Measurements from ENCODE around the gene AGPAT3. TPM values are rescaled to one million over a fixed set of nuclear protein-coding genes. Genes with fewer than 3 reads are reported as not detected.

The AGPAT3 gene
- total RNA-seq, 4 donors from 2014 or later = 28.0 to 36.5 (median 32.2) TPM

DNA sequence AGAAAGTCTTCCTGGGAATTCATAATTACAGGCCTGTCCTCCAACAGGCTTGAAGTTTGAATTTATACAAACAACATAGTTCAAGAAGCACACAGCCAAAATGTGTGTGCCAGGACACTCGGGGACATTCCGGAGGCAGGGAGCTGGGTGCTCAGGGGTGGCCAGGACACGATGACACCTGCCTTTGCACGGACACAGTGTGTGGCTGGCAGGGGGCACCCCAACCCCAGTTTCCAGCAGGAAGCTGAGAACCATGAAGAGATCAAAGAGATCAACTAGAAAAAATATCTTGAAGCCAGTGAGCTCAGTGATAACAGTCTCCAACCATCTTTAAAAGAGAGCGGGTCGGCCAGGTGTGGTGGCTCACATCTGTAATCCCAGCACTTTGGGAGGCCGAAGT lies 114.6 kb downstream of the AGPAT3 start:
- peaks cover 16 to 71% (median 67%) of the 10 kb centered on the region in 4 donors for H3K36me3 ChIP-seq
- H3K4me3 ChIP-seq = no peak overlapping the region
- intact Hi-C loops (cut with DNase I) = no loop called here

GRCh38 chr21:43981151-43981870 lies 116.3 kb downstream of the AGPAT3 start:
- DNase-seq (ENCODE audit: extremely low spot score) = no peak
- Histone ChIP-seq H3K4me3 (no peak overlapping the region), H3K27me3 (no peaks in the 10 kb centered on the region), H3K36me3 (peaks cover 16 to 71% (median 66%) of the 10 kb centered on the region in 4 donors), H3K27ac (replicated peaks in 1 of 4) (no peak overlapping the region), H3K4me1 (peaks cover 0 to 8% (median 6%) of the 10 kb centered on the region in 4 donors), H3K9me3 (no peaks in the 10 kb centered on the region)
- 78% methylated on average over 4 of the region's 26 CpGs for WGBS
- intact Hi-C loops (cut with DNase I) = no loop called here
- TF ChIP-seq POLR2A (IDR thresholded peaks at IDR 0.05; ENCODE audit: low read depth) (no peak), POLR2AphosphoS5 (IDR thresholded peaks at IDR 0.05) (no peak), CTCF (IDR thresholded peaks at IDR 0.05) (no peak), EP300 (IDR thresholded peaks at IDR 0.05) (no peak)

More for the DNA sequence above, 114.6 kb downstream of the AGPAT3 start:
- Histone ChIP-seq H3K27ac (replicated peaks in 1 of 4) (no peak overlapping the region), H3K9me3 (no peaks in the 10 kb centered on the region), H3K27me3 (no peaks in the 10 kb centered on the region), H3K4me1 (peaks cover 0 to 11% (median 7%) of the 10 kb centered on the region in 4 donors)
- DNase-seq (ENCODE audit: extremely low spot score) = no peak
- WGBS = 81% methylated on average over 7 of the region's 7 CpGs
- no peak for TF ChIP-seq EP300 (IDR thresholded peaks at IDR 0.05)
- no peak for TF ChIP-seq POLR2AphosphoS5 (IDR thresholded peaks at IDR 0.05)

DNA sequence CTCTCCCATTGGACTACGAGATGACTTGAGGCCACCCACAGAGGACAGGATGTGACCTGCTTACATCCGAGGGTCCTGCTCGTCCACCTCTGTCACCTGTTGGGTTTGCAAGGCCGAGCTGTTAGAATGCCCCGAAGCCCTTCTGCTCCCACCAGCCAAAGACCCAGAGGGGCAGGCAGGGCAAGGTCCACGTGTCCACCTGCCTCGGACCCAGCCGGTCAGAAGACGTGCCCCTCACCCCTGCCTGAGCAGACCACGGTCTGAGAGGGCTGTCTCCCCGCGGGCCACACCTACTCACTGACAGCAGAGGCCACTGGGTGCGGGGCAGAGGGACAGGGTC lies 116.8 kb downstream of the AGPAT3 start:
- H3K4me3 ChIP-seq = no peak overlapping the region
- WGBS = 77% methylated on average over 12 of the region's 13 CpGs
- intact Hi-C loops (cut with DNase I) = no loop called here

DNA sequence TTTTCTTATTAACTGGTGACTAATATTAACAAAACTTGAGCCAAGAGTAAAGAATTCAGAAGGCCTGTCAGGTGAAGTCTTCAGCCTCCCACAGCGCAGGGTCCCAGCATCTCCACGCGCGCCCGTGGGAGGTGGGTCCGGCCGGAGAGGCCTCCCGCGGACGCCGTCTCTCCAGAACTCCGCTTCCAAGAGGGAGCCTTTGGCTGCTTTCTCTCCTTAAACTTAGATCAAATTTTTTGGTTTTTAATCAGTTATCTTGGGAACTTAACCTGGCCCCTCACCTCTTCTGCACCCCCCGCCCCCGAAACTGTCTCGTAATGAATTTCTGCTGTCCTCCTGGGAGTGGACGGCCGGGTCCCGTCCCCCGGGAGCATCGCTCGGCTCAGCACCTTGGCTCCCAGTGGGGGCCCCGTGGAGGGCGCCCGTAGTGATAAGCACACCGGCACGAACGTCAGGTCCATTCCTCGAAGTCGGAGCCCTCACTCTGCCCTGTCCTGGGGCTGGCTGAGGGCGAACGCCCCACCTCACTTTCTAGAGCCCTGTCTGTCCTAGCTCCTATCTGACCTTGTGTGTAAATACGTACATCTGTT lies 117.6 kb downstream of the AGPAT3 start:
- no peaks in the 10 kb centered on the region for H3K27me3 ChIP-seq
- H3K4me3 ChIP-seq = no peak overlapping the region
- DNase-seq (ENCODE audit: extremely low spot score) = no peak
- H3K4me1 ChIP-seq = peaks cover 4 to 8% (median 7%) of the 10 kb centered on the region in 4 donors
- TF ChIP-seq EP300 (IDR thresholded peaks at IDR 0.05) (no peak), POLR2A (IDR thresholded peaks at IDR 0.05; ENCODE audit: low read depth) (no peak), CTCF (IDR thresholded peaks at IDR 0.05) (no peak), POLR2AphosphoS5 (IDR thresholded peaks at IDR 0.05) (no peak)
- no peak overlapping the region for H3K27ac ChIP-seq (replicated peaks in 1 of 4)
- H3K36me3 ChIP-seq = peaks cover 16 to 66% (median 58%) of the 10 kb centered on the region in 4 donors
- intact Hi-C loops (cut with DNase I) = no loop called here
- WGBS = 89% methylated on average over 27 of the region's 32 CpGs
- H3K9me3 ChIP-seq = no peaks in the 10 kb centered on the region

More for the DNA sequence above, 116.8 kb downstream of the AGPAT3 start:
- Histone ChIP-seq H3K27ac (replicated peaks in 1 of 4) (no peak overlapping the region), H3K27me3 (no peaks in the 10 kb centered on the region), H3K4me1 (peaks cover 0 to 8% (median 6%) of the 10 kb centered on the region in 4 donors), H3K36me3 (peaks cover 16 to 71% (median 64%) of the 10 kb centered on the region in 4 donors), H3K9me3 (no peaks in the 10 kb centered on the region)
- no peak for DNase-seq (ENCODE audit: extremely low spot score)
- TF ChIP-seq POLR2AphosphoS5 (IDR thresholded peaks at IDR 0.05) = no peak
- TF ChIP-seq EP300 (IDR thresholded peaks at IDR 0.05) = no peak
- no peak for TF ChIP-seq CTCF (IDR thresholded peaks at IDR 0.05)
- TF ChIP-seq POLR2A (IDR thresholded peaks at IDR 0.05; ENCODE audit: low read depth) = no peak

DNA sequence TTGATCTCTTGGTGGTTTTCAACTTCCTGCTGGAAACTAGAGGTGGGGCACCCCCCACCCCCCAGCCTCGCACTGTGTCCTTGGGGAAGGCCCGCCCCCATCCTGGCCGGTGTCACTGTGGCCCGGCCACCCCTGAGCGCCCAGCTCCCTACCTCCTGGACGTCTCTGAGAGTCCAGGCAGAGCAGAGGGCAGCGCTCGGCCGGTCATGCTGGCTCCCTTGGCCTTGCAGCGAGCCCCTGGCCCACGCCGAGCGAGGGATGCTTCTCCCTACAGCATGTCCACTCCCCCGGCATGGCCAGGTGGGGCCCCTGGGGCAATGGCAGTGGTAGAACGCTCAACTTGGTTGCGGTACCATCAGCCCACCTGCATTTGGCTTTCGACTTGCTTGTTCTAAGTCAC lies 118.4 kb downstream of the AGPAT3 start:
- no peaks in the 10 kb centered on the region for H3K9me3 ChIP-seq
- WGBS = 89% methylated on average over 10 of the region's 17 CpGs
- H3K27ac ChIP-seq (replicated peaks in 1 of 4) = no peak overlapping the region
- TF ChIP-seq EP300 (IDR thresholded peaks at IDR 0.05) = no peak
- no peak for TF ChIP-seq POLR2AphosphoS5 (IDR thresholded peaks at IDR 0.05)
- TF ChIP-seq CTCF (IDR thresholded peaks at IDR 0.05) = no peak
- TF ChIP-seq POLR2A (IDR thresholded peaks at IDR 0.05; ENCODE audit: low read depth) = no peak
- H3K27me3 ChIP-seq = no peaks in the 10 kb centered on the region
- H3K4me3 ChIP-seq = no peak overlapping the region
- intact Hi-C loops (cut with DNase I) = no loop called here
- peaks cover 16 to 58% (median 50%) of the 10 kb centered on the region in 4 donors for H3K36me3 ChIP-seq
- no peak for DNase-seq (ENCODE audit: extremely low spot score)
- peaks cover 4 to 8% (median 7%) of the 10 kb centered on the region in 4 donors for H3K4me1 ChIP-seq

Data from esophagus muscularis mucosa (tissue), 4 donors.